GM21381 (cell line): ENCODE data around the gene COLEC12.

Source experiments
- ATAC-seq: cut with Tn5 transposase; IDR thresholded peaks from one replicate; pipeline ENCODE4 v1.9.1; 2021; ENCODE audit warnings: mild to moderate bottlenecking, moderate library complexity; ENCODE audit not compliant: unreplicated experiment

Gene COLEC12

DNA sequence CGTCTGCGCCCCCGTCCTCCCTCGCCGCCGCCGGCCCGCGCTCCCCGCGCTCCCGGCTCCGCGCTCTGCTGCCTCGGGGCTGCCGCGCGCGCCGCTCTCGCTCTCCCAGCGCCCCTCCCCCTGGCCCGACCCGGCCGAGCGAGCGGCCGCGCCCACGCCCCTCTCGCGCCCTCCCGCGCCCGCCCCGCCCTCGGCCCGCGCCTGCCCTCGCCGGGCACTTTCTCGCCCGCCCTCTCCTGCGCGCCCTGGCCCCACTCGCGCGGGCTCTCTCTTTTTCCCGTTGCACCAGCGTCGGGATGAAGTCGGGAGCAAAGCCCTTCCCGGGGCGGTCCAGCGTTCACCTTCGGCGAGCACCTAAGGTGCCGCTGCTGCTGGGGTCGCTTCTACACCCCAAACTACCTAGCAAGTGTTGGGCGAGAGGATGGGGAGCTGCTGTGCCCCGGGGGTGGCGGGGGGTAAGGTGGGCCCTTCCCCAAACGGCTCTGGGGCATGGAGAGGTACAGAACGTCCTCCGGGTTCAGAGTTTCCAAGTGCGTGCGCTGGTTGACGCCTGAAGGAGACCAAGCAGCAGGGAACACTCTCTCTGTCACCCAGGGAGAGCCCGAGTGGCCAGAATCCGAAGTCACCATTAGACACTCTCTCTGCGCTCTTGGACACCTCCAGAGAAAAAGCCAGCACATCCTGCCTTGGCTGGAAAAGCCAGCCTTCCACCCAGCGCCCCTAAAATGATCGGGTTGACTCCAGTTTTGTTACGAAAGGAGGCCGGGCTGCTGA lies at the start of gene COLEC12:
TSS of gene COLEC12 (minus strand) at position 70 of the 774 bp plus-strand sequence. CDS start 187 bp downstream, outside the sequence.
- ATAC-seq = no peak

DNA sequence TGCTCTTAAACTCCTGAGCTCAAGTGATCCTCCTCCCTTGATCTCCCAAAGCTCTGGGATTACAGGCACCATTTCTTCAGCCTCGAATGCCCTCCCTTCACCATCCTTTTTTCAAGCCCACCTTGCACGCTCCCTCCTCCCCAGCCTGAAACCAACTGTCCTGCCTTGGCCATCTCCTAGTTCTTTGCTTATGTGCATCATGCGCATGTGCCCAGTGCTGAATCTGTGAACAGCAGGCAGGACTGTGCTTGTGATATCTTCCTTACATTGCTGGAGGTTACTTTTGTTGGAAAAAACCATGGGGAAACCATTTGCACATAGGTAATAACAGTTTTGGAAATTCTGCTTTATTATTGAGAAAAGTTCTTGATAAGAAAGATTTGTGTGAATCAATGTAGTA lies 49.5 kb upstream of the COLEC12 start:
- no peak for ATAC-seq

DNA sequence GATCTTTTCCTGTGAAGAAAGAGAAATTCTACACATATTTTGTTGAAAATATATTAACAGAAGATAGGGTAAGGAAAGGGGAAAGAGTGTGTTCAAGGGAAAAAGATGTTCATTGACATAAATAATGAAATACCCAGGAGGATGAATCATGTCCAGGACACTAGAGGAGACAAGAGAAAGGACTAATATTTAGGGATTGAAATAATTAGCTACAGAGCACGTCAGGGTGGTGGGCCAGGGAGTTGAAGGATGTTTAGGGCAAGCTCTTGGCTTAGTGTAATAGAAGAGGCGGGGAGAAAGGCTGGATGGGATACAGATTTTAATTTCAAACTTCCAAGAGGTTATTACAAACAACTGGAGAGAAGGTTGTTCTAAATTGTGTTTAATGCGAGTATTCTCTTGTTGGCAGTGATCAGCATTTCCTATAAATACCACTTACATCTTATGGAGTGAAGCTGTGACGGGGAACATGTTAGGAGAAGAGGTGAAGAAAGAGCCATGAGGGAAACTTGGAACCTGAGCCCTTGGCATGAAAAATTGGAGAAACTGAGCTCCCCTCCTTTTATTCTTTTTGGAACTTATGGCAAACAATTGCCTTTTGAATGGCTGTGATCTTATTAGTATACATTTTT lies 43.1 kb upstream of the COLEC12 start:
- ATAC-seq = no peak

DNA sequence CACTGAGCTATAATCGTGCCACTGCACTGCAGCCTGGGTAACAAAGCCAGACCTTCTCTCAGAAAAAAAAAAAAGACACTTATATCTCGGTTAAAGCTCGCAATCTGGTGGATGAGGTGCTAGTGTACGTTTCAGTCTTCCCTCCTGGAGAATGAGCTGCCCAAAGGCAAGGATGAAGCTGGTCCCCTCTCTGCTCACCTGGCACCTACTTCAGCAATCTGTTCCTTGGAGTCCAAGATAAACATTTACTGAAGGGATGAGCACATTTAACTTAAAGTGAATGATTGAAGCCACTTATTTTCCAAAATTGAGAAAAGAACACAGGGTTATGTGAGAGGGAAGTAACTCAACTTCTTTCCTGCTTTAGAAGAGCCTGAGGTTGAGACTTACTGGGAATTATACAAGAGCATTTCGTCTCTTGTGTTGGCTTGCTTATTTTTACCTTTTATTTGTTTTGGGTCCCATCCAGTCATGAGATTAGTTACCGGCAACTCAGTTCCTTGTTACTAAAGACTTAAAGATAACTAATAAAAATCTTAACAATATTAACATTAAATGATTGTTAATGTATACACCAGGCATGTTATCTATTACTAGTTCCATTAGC lies 33.6 kb upstream of the COLEC12 start:
- ATAC-seq = no peak

DNA sequence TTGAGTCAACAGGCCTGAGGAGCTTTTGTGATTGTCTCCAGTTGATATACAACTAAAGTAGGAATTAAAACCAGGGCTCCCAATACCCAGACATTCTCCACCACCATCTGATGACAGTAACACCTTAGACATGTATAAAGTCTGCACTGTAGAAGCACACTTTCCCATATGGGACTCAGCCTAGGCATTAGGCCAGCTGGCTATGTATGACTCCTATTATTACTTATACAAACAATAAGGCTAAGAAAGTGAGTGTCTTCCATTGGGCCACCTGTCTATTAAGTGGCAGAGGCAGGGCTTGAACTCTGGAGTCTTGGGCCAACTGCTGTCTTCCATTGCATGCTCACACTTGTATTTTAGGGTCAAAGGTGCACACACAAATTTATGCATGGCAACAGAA lies 32.1 kb upstream of the COLEC12 start:
- ATAC-seq = no peak

DNA sequence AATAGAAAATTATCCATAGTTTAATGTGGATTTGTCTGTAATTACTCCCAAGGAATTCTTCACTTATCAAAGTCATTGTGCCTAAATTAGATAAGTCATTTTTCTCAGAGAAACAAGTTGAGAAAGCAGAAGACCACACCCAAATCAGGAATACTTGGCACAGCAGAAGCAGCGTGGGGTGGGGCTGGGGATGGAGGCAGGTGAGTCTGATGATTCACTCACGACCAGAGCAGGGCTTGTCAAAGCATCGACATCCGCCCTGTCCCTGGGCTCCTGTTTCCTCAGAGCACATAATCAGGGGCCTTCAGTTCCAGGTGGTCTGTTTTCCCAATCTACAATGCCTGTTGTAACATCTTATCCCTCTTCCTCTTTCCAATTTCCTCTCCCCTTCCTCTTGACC lies 31.5 kb upstream of the COLEC12 start:
- no peak for ATAC-seq

DNA sequence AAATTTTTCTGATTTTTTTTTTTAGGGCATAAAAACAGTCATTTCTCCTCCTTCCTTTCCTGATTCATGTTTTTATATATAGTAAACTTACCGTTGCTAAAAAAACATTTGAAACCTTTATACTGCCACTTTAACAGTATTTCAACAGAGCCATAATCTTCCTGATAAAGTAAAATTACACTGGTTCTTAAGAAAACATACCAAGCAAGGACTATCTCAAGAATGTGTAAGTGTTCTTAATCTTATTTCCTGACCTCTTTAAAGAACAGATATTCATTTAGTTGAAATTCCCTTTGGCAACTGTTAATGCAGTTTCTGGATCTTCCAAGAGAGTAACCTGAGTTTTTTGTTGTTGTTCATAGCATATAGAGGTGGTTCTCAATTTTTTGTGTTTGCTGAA lies 26.6 kb upstream of the COLEC12 start:
- no peak for ATAC-seq

DNA sequence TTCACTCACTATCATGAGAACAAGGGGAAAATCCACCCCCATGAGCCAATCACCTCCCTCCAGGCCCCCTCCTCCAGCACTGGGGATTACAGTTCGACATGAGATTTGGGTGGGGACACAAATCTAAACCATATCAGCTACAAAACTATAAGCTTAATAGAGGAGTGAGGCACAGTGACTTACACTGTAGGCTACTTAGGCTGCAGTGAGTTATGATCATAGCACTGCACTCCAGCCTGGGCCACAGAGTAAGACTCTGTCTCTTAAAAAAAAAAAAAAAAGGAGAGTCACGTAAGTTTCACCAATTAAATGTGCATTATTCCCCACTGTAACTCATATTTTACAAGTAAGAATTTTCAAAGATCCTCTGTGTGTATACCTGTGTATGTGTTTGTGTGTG lies 26.2 kb upstream of the COLEC12 start:
- ATAC-seq = no peak

DNA sequence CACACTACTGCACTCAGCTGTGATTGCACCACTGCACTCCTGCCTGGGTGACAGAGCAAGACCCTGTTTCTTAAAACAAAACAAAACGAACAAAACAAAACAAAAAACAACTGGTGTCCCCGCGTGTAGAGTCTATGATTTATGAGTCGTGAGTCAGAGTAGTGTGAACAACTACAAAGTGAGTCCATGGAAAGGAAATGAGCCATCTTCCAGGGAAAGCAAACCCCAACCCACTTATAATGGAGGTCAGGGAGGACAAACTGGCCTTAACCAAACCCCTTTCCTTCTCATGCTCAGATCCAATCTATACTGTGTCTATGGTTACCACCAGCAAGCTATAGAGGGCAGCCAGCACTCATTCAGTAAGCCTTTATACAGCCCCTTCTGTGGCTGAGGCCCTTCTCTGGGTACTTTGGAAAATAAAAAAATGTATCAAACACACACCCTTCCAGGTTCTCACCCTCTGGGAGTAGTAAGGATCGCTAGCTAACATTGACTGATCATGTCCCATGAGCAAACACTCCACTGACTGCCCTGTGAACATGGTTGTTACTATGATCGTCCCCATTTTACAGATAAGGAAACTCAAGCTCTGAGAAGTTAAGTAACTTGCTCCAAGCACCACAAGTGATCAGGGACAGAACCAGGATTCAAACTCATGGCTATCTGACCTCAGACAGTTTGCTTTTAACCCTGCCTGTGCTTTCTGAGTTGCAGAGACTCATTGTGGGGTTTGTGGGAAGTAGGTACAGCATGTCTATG lies 24.7 kb upstream of the COLEC12 start:
- ATAC-seq = no peak

DNA sequence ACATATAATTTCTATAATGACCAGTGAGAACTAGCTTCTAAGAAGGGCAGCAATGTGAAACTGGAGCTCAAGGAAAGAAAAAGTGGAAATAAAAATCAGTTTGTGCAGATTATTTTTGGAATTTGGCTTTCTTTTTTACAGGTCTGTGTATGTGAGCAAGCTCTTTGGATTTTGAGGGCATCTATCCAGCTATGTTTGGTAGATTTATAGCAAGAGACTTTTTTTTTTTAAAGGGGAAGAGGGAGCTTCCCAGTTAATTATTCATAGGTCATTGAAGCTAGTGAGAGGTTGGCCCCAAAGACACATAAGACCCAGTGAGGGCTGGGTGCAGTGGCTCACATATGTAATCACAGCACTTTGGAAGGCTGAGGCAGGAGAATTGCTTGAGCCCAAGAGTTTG lies 24.0 kb upstream of the COLEC12 start:
- ATAC-seq = no peak

DNA sequence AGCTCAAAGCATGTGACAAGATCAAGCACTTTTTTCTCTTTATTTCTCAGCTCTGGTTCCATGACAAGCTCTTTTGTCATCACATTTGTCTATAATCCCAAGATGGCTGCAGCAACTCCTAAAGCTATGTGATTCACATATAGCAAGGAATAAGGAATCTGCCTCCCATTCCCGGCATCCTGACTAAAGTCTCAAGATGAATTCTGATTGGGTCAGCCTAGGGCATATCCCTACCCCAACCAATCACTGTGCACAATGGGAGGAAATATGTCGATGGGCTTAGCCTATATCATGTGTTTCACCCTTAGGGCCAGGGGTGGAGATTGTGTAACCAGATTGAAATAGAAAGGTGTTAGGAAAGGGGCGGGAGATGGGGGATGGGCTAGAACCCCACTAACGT lies 23.1 kb upstream of the COLEC12 start:
- ATAC-seq = no peak

DNA sequence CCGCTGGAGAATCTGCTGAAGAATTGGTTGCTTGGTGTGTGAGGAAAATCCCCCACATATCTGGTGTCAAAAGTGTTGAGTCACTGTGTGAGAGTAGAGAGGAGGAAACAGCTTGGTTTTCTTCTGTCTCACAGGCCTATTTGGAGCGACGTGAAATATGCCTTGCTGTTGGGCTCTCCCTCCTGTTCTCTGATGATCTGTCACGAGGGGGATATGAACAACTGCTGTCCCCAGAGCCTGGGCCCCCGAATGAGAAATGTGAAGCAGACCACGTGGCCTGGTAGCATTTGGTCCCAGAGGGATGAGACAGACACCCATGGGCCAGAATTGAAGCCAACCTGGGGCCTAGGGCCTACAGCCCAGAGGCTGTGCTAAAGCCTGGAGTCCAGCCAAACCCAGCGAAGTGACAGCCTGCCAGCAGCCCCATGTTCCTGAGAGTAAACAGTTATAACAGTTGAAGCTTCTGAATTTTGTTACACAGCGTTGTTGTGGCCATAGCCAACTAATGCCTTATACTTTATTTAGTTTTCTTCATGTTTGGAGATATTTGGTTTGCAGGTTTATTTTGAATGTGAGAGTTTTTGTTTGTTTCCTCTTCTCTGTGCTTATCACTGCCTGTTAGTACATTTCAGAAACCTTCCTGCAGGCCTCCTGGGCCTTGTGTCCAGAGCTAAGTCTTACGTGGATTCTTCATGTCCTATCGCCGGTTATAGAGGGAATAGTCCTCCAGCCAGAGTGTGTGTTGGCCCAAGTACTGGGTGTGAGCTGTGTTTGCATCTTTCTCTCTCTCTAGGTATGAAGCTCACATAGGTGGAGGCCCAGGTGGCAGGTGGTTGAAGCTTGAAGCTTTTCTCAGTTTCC lies 18.7 kb upstream of the COLEC12 start:
- peak; percentile 83 for ATAC-seq

DNA sequence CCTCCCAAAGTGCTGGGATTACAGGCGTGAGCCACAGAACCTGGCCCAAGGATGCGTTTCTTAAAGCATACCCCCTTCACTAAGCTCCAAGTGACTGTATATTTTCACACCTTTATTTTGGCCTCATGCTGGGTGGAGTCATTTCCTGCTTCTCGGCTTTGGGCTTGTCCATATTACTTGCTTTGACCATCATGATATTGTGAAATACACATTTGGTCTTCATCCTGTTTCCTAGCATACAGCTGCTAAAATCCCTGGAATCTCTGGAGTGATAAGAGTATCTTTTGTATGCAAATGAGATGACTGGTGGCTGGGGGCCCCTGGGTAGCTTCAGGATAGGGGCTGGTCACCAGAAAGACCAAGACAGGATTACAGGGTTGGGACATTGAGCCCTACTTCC lies 17.6 kb upstream of the COLEC12 start:
- no peak for ATAC-seq

DNA sequence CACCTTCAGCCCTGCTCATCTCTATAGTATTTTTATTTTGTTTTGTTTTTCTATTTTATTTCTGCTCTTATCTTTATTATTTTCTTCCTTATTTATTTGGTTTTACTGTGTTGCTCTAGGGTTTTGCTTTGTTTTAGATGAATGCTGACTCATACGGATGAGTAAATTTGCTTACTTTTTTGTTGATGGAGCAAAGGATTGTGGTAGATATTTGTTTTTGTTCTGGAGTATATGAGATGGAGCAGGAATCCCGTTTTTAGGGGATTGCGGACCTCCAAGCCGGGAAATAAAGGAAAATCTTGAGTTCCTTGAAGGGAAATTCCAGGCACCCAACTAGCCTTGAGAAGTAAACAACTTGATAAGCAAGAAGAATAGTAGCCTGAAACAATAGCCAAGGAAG lies 15.3 kb upstream of the COLEC12 start:
- no peak for ATAC-seq

DNA sequence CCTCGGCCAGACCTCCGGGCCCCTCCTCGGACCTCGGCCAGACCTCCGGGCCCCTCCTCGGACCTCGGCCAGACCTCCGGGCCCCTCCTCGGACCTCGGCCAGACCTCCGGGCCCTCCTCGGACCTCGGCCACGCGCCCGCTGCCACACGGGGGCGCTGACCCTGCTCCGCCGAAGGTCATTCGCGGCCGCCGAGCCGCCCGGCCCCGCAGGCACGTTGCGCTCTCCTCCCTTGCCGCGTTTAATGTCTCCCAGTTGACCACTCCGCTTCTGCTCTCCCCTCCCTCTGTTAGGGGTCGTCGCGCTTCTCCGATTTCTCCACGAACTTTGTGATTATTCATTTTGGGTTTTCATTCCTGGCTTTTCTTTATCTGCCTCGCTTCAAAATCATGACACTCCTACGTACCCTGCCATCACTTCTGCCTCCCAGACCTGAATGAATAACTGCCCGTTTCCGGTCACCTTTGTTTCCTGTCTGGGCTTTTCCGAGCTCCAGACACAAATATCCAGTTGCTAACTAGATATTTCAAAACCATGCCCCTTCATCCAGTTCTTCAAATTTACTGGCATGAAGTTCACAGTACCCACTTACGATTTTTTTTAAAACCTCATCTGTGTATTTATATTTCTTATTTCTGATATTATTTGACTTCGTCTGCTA lies 14.8 kb upstream of the COLEC12 start:
- no peak for ATAC-seq

DNA sequence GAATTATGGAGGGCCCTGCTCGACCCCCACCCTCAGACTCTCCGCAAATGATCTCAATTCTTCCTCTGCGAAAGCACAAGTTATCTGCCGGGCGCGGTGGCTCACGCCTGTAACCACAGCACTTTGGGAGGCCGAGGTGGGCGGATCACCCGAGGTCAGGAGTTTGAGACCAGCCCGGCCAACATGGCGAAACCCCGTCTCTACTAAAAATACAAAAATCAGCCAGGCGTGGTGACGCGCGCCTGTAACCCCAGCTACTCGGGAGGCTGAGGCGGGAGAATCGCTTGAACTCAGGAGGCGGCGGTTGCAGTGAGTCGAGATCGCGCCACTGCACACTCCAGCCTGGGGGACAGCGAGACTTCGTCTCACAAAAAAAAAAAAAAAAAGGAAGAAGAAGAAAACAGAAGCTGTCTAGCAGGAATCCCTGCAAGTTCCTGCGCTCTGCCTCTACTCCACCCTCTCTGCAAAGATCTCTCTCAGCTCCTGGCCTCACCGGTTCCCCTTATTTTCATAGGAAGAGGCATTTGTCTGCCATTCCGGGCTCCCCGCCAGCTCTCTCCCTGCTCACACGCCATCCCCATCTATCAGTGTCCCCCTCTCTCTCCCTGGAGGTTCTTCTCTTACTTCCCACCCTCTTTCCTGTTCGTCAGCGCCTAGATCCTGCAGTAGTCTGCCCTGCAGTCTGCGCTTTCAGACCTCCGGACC lies 13.5 kb upstream of the COLEC12 start:
- no peak for ATAC-seq

DNA sequence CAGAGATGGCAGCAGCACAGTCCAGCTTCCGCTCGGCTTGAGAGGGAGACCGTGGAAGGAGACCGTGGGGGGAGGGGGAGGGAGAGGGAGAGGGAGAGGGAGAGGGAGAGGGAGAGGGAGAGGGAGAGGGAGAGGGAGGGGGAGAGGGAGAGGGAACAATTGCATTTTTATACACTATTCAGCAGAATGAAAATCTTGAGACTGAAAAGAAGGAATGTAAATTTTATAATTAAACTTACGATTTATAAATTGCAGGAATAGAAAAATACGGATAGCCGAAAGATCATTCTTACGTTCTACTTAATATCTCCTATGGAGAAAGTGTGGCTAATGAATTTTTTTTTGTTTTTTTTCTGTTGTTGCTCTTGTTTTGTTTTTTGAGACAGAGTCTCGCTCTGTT lies 12.5 kb upstream of the COLEC12 start:
- ATAC-seq = no peak

DNA sequence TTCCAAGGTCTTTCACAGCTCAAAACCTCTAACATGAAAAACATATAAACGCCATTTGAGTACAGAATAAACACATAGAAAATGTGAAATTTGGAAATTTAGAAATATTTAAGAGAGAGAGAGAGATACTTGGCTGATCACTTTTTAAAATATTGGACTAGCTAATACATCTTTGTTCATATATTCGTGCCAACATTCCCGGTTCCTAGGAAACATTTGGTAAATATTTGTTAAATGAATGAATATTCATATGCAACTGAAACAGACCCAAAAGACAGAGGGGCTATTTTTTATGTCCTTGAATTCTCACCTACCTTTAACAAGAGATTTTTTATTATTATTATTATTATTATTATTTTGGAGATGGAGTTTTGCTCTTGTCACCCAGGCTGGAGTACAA lies 8.3 kb upstream of the COLEC12 start:
- no peak for ATAC-seq

DNA sequence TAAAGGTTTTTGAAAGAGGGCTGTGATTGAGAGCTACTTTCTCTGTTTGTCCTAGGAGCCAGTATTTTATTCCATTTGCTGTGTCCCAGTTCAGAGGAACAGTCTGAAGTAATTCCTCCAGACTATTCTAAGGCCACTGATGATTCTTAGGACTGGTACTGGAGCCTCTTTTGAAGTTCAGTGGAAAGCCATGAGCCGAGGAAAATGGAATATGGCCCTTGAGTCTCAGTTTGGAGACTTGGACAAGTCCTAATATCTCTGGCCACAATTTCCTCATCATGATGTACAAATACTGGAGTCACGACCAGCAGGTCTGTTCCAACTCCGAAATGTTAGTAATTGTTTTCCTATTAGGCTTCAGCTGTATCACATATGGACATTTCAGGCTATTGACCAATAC lies 7.1 kb upstream of the COLEC12 start:
- no peak for ATAC-seq
